ENCODE results near the gene DNAH10.

DNAH10 gene

DNA sequence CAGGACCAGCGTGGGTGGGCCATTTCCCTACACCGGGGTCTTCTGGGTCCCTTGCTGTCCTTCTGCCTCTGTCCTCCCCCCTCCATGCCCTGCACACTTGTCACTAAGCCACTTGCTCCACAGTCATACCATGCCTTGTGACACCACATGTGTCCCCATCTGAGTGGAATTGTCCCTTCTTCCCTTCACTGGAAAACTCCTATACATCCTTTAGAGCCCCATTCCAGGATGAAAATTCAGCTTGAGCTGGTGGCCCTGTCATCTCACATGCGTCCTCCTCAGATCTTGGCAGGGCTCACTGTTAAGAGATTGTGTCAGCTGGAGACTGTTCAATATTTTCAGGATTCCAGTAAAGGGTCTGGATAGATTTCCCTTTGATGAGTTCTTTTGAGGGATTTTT, 87.4 kb downstream of the DNAH10 start:
- Histone ChIP-seq H3K79me2 (ENCODE audit: insufficient read depth, low read length) (no peaks in the 10 kb centered on the region), H3K9ac (ENCODE audit: low read length) (no peak overlapping the region), H3F3A (ENCODE audit: insufficient read depth) (no peaks in the 10 kb centered on the region), H4K20me1 (ENCODE audit: low read depth, low read length) (no peaks in the 10 kb centered on the region), H2AFZ (ENCODE audit: low read depth, low read length, severe bottlenecking) (no peak overlapping the region), H3K27ac (ENCODE audit: low read depth, low read length) (no peak overlapping the region), H3K9me3 (ENCODE audit: insufficient read depth, low read length) (no peaks in the 10 kb centered on the region), H3K4me3 (ENCODE audit: insufficient read depth, low read length, poor library complexity, severe bottlenecking) (no peak overlapping the region), H3K36me3 (ENCODE audit: low read length) (no peaks in the 10 kb centered on the region), H3K27me3 (ENCODE audit: low read length) (no peaks in the 10 kb centered on the region), H3K4me2 (ENCODE audit: low read depth, low read length, poor library complexity, severe bottlenecking) (no peak overlapping the region), H3K9me2 (replicated peaks; ENCODE audit: insufficient read depth, low read length) (no peaks in the 10 kb centered on the region)
- TF ChIP-seq CTCF (IDR thresholded peaks at IDR 0.05; ENCODE audit: insufficient read depth, low read length, poor library complexity, severe bottlenecking) (no peak), EZH2phosphoT487 (conservative IDR thresholded peaks at IDR 0.05; ENCODE audit: low read length) (no peak)

- H3K9me3 ChIP-seq (ENCODE audit: insufficient read depth, low read length), result no peaks in the 10 kb centered on the region
- no peaks in the 10 kb centered on the region for H3K27me3 ChIP-seq (ENCODE audit: low read length)
- no peak overlapping the region for H3K4me2 ChIP-seq (ENCODE audit: low read depth, low read length, poor library complexity, severe bottlenecking)
- no peak for TF ChIP-seq CTCF (IDR thresholded peaks at IDR 0.05; ENCODE audit: insufficient read depth, low read length, poor library complexity, severe bottlenecking)
- no peak for TF ChIP-seq EZH2phosphoT487 (conservative IDR thresholded peaks at IDR 0.05; ENCODE audit: low read length)
- H2AFZ ChIP-seq (ENCODE audit: low read depth, low read length, severe bottlenecking), result no peak overlapping the region
- H3K79me2 ChIP-seq (ENCODE audit: insufficient read depth, low read length), result no peaks in the 10 kb centered on the region
- no peaks in the 10 kb centered on the region for H3K36me3 ChIP-seq (ENCODE audit: low read length)
- H3F3A ChIP-seq (ENCODE audit: insufficient read depth), result no peaks in the 10 kb centered on the region
- no peak overlapping the region for H3K27ac ChIP-seq (ENCODE audit: low read depth, low read length)
- no peaks in the 10 kb centered on the region for H3K9me2 ChIP-seq (replicated peaks; ENCODE audit: insufficient read depth, low read length)
- no peaks in the 10 kb centered on the region for H4K20me1 ChIP-seq (ENCODE audit: low read depth, low read length)
- no peak overlapping the region for H3K4me3 ChIP-seq (ENCODE audit: insufficient read depth, low read length, poor library complexity, severe bottlenecking)
- no peak overlapping the region for H3K9ac ChIP-seq (ENCODE audit: low read length)
These were observed 88.4 kb downstream of the DNAH10 start for GRCh38 chr12:123850246-123851134.

GRCh38 chr12:123853396-123854070, 91.4 kb downstream of the DNAH10 start:
- Histone ChIP-seq H3K79me2 (ENCODE audit: insufficient read depth, low read length) (no peaks in the 10 kb centered on the region), H2AFZ (ENCODE audit: low read depth, low read length, severe bottlenecking) (no peak overlapping the region)

More at GRCh38 chr12:123853396-123854070, 91.4 kb downstream of the DNAH10 start:
- Histone ChIP-seq H3K27me3 (ENCODE audit: low read length) (no peaks in the 10 kb centered on the region), H3K4me3 (ENCODE audit: insufficient read depth, low read length, poor library complexity, severe bottlenecking) (no peak overlapping the region), H3K9ac (ENCODE audit: low read length) (no peak overlapping the region), H3K9me2 (replicated peaks; ENCODE audit: insufficient read depth, low read length) (no peaks in the 10 kb centered on the region), H3K36me3 (ENCODE audit: low read length) (no peaks in the 10 kb centered on the region), H3K9me3 (ENCODE audit: insufficient read depth, low read length) (no peaks in the 10 kb centered on the region), H3F3A (ENCODE audit: insufficient read depth) (no peaks in the 10 kb centered on the region), H4K20me1 (ENCODE audit: low read depth, low read length) (no peaks in the 10 kb centered on the region), H3K4me2 (ENCODE audit: low read depth, low read length, poor library complexity, severe bottlenecking) (no peak overlapping the region), H3K27ac (ENCODE audit: low read depth, low read length) (no peak overlapping the region)
- TF ChIP-seq EZH2phosphoT487 (conservative IDR thresholded peaks at IDR 0.05; ENCODE audit: low read length) (no peak), CTCF (IDR thresholded peaks at IDR 0.05; ENCODE audit: insufficient read depth, low read length, poor library complexity, severe bottlenecking) (no peak)

Measured in SU-DHL-6 (cell line).